ENCODE data around the gene EXOC6B.
"Not testable (repeated sequence)": the region's sequence is repeated elsewhere in the genome, so short reads cannot be mapped to it uniquely, and the experiment has no call there.

EXOC6B gene

GRCh38 chr2:72676341-72677025, 149.3 kb downstream of the EXOC6B start:
- DNase-seq = no peak

- DNase-seq = no peak
These were observed 150.6 kb downstream of the EXOC6B start for GRCh38 chr2:72674982-72675915.

GRCh38 chr2:72673279-72673678, 152.6 kb downstream of the EXOC6B start:
- DNase-seq = no peak

GRCh38 chr2:72669121-72669520, 156.7 kb downstream of the EXOC6B start:
- no peak for DNase-seq

GRCh38 chr2:72668647-72669046, 157.2 kb downstream of the EXOC6B start:
- no peak for DNase-seq

GRCh38 chr2:72665448-72665847, 160.4 kb downstream of the EXOC6B start:
- no peak for DNase-seq

GRCh38 chr2:72661985-72662384, 163.8 kb downstream of the EXOC6B start:
- DNase-seq = no peak

GRCh38 chr2:72649810-72650209, 176.0 kb downstream of the EXOC6B start:
- no peak for DNase-seq

- not testable (repeated sequence) for DNase-seq
These were observed 184.6 kb downstream of the EXOC6B start for GRCh38 chr2:72641221-72641620.

- DNase-seq = no peak
These were observed 187.1 kb downstream of the EXOC6B start for GRCh38 chr2:72638600-72639211.

GRCh38 chr2:72636210-72636609, 189.6 kb downstream of the EXOC6B start:
- DNase-seq = no peak

GRCh38 chr2:72630767-72631166, 195.1 kb downstream of the EXOC6B start:
- DNase-seq = no peak

GRCh38 chr2:72629062-72629461, 196.8 kb downstream of the EXOC6B start:
- DNase-seq = no peak

- no peak for DNase-seq
These were observed 198.8 kb downstream of the EXOC6B start for GRCh38 chr2:72627083-72627482.

- DNase-seq = no peak
These were observed 200.5 kb downstream of the EXOC6B start for GRCh38 chr2:72625366-72625765.

GRCh38 chr2:72623481-72623880, 202.4 kb downstream of the EXOC6B start:
- no peak for DNase-seq

- DNase-seq = no peak
These were observed 206.2 kb downstream of the EXOC6B start for GRCh38 chr2:72619626-72620025.

- no peak for DNase-seq
These were observed 211.9 kb downstream of the EXOC6B start for GRCh38 chr2:72613931-72614330.

- no peak for DNase-seq
These were observed 213.1 kb downstream of the EXOC6B start for GRCh38 chr2:72612614-72613160.

GRCh38 chr2:72607189-72607588, 218.6 kb downstream of the EXOC6B start:
- no peak for DNase-seq

GRCh38 chr2:72605836-72606442, 219.9 kb downstream of the EXOC6B start:
- no peak for DNase-seq

- DNase-seq = no peak
These were observed 221.4 kb downstream of the EXOC6B start for GRCh38 chr2:72604468-72604867.

GRCh38 chr2:72603481-72603880, 222.4 kb downstream of the EXOC6B start:
- no peak for DNase-seq
